ENCODE data around the gene TBC1D9B. TPM values are rescaled to one million over a fixed set of nuclear protein-coding genes. Genes with fewer than 3 reads are reported as not detected.

Gene TBC1D9B
- total RNA-seq, 4 donors from 2014 or later, result 71.4 to 125 (median 100) TPM

GRCh38 chr5:179887802-179888201 is 19.9 kb downstream of the TBC1D9B start:
- intact Hi-C loops (cut with DNase I; ENCODE audit: low total_unique reads), result no loop called here
- no peak for TF ChIP-seq POLR2A (IDR thresholded peaks at IDR 0.05)
- no peak for TF ChIP-seq CTCF (IDR thresholded peaks at IDR 0.05)
- 94 to 96% methylated on average over 6 of the region's 6 CpGs for WGBS, 2 donors
- no peak overlapping the region for H3K4me3 ChIP-seq (ENCODE audit: low read depth, poor library complexity, severe bottlenecking)
- DNase-seq (ENCODE audit: low spot score in 2 of 2), result no peak

- 97% methylated on average over 11 of the region's 11 CpGs for WGBS, 2 donors
- TF ChIP-seq POLR2A (IDR thresholded peaks at IDR 0.05) (no peak), CTCF (IDR thresholded peaks at IDR 0.05) (no peak)
- intact Hi-C loops (cut with DNase I; ENCODE audit: low total_unique reads), result no loop called here
- no peak for DNase-seq (ENCODE audit: low spot score in 2 of 2)
- H3K4me3 ChIP-seq (ENCODE audit: low read depth, poor library complexity, severe bottlenecking), result no peak overlapping the region
These were observed 20.6 kb downstream of the TBC1D9B start for GRCh38 chr5:179887095-179887494.

- no peak overlapping the region for H3K4me3 ChIP-seq (ENCODE audit: low read depth, poor library complexity, severe bottlenecking)
- 81 to 87% methylated on average over 14 of the region's 14 CpGs for WGBS, 2 donors
- DNase-seq (ENCODE audit: low spot score in 2 of 2), result no peak
- no peak for TF ChIP-seq CTCF (IDR thresholded peaks at IDR 0.05)
- TF ChIP-seq POLR2A (IDR thresholded peaks at IDR 0.05), result no peak
- intact Hi-C loops (cut with DNase I; ENCODE audit: low total_unique reads), result no loop called here
These were observed 21.3 kb downstream of the TBC1D9B start for GRCh38 chr5:179886190-179886911.

- DNase-seq (ENCODE audit: low spot score in 2 of 2), result no peak
- intact Hi-C loops (cut with DNase I; ENCODE audit: low total_unique reads), result no loop called here
- no peak overlapping the region for H3K4me3 ChIP-seq (ENCODE audit: low read depth, poor library complexity, severe bottlenecking)
- WGBS, 2 donors, result 95 to 96% methylated on average over 13 of the region's 13 CpGs
- TF ChIP-seq CTCF (IDR thresholded peaks at IDR 0.05) (no peak), POLR2A (IDR thresholded peaks at IDR 0.05) (no peak)
These were observed 22.1 kb downstream of the TBC1D9B start for GRCh38 chr5:179885491-179886090.

GRCh38 chr5:179883163-179883562 is 24.5 kb downstream of the TBC1D9B start:
- intact Hi-C loops (cut with DNase I; ENCODE audit: low total_unique reads), result loop anchor here (5.0 kb wide), 1 partner anchor 544 kb away; no protein-coding TSS in a partner anchor
- DNase-seq (ENCODE audit: low spot score in 2 of 2), result no peak
- TF ChIP-seq POLR2A (IDR thresholded peaks at IDR 0.05) (no peak), CTCF (IDR thresholded peaks at IDR 0.05) (no peak)
- no peak overlapping the region for H3K4me3 ChIP-seq (ENCODE audit: low read depth, poor library complexity, severe bottlenecking)
- WGBS, 2 donors, result 95 to 99% methylated on average over 3 of the region's 3 CpGs

Measured in lower leg skin (tissue), 4 donors.